Measurements from ENCODE around the gene SLC39A6. TPM values are rescaled to one million over a fixed set of nuclear protein-coding genes. Genes with fewer than 3 reads are reported as not detected.

The SLC39A6 gene
- total RNA-seq, 4 donors from 2014 or later, result 30.3 to 59.0 (median 48.2) TPM

DNA sequence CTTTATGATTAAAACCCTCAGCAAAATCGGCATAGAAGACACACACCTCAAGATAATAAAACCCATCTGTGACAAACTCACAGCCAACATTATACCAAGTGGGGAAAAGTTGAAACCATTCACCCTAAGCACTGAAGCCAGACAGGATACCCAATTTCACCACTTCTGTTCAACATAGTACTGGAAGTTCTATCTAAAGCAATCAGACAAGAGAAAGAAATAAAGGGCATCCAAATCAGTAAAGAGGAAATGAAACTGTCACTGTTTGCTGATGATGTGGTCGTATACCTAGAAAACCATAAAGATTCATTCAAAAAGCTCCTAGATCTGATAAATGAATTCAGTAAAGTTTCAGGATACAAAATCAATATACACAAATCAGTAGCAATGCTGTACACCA lies 45.4 kb downstream of the SLC39A6 start:
- no peak for TF ChIP-seq CTCF (IDR thresholded peaks at IDR 0.05; ENCODE audit: low read depth)

DNA sequence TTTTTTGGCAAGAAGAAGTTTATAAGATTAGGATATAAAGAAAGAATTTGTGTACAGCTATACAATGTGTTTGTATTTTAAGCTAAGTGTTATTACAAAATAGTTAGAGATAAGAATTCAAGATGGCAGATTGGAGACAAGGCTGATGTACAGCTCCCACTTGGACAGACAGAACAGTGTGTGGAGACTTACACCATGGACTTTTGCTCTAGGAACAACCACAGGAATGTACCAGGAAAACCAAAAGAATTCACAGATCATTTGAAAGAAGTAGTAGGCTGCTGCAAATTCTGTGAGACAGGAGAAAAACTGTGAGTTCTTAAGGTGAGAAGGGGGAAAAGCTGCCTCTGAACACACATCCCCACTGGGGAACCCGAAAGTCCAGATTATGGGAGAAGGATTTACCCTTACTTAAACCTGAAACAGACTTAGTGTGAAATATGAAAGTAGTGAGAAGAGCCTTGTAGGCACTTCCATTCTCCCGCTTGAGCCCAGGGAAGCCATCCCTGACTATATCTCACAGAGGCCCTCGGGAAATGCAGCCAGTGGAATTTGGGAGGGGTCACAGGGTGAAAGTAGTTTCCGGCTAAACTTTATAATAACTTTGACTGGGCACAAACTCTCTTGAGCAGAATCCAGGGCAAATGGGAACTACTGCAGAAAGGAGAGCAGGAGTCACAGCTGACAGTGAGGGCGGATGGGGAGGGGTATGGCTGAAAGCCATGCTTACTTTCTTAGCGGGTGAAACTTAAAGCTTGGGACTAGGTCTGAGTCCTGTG lies 50.2 kb downstream of the SLC39A6 start:
- no peak for TF ChIP-seq CTCF (IDR thresholded peaks at IDR 0.05; ENCODE audit: low read depth)

GRCh38 chr18:36075862-36076587 lies 53.1 kb downstream of the SLC39A6 start:
- TF ChIP-seq CTCF (IDR thresholded peaks at IDR 0.05; ENCODE audit: low read depth), result no peak

GRCh38 chr18:36074435-36074834 lies 54.7 kb downstream of the SLC39A6 start:
- TF ChIP-seq CTCF (IDR thresholded peaks at IDR 0.05; ENCODE audit: low read depth), result no peak

GRCh38 chr18:36073676-36074075 lies 55.5 kb downstream of the SLC39A6 start:
- no peak for TF ChIP-seq CTCF (IDR thresholded peaks at IDR 0.05; ENCODE audit: low read depth)

DNA sequence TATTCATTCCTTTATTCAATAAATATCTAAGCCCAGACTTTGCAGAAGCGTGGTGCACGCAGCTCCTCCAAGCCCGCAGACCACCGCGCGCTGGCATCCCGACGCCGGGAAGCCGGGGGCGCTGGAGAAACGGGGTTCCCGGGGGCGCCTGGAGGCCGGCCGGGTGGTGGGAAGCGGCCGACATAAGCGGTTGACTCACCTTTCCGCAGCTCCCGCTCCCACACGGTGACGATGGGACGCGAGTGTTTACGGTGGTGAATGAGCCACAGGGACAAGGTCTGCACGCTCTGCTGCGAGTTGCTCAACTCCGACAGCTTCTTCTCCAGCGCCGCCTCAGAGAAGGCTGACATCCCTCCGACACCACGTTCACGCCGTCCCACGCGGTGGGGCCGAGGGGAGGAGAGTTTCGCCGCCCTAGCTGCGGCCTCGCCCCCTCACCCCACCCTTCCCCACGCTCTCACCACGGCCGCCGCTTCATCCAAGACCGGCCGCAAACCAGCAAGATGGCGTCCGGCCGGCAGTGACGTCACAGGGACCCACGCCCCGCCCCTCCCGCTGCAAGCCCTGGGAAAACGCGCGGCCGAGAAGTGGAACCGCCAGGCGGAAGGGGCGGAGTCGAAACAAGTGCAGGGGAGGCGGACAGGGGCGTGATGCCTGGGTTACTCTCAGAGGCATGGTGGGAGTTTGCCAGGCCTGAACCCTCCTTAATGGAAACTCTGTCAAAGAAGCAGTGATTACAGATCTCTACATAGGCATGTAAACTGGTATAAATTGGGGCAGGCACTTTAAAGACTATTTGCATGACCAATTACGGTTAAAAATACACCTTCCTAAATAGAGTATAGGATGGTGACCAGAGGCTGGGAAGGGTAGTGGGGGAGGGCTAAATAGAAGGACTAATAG lies 61.8 kb downstream of the SLC39A6 start, which contains the start of gene RPRD1A:
RPRD1A (minus strand) TSS at position 505 of the 903 bp plus-strand sequence; CDS start at position 350, 155 bp downstream.
- no peak for TF ChIP-seq CTCF (IDR thresholded peaks at IDR 0.05; ENCODE audit: low read depth)

Data from subcutaneous adipose tissue (tissue), 4 donors.